GM18907 (cell line): Measurements from ENCODE around the gene AKAP11.
"Not testable (repeated sequence)": the region's sequence is repeated elsewhere in the genome, so short reads cannot be mapped to it uniquely, and the experiment has no call there.

Source experiments
- ATAC-seq: cut with Tn5 transposase; IDR thresholded peaks from one replicate; pipeline ENCODE4 v1.9.1; 2021; ENCODE audit warnings: mild to moderate bottlenecking, moderate library complexity; ENCODE audit not compliant: unreplicated experiment

AKAP11 gene, protein sequence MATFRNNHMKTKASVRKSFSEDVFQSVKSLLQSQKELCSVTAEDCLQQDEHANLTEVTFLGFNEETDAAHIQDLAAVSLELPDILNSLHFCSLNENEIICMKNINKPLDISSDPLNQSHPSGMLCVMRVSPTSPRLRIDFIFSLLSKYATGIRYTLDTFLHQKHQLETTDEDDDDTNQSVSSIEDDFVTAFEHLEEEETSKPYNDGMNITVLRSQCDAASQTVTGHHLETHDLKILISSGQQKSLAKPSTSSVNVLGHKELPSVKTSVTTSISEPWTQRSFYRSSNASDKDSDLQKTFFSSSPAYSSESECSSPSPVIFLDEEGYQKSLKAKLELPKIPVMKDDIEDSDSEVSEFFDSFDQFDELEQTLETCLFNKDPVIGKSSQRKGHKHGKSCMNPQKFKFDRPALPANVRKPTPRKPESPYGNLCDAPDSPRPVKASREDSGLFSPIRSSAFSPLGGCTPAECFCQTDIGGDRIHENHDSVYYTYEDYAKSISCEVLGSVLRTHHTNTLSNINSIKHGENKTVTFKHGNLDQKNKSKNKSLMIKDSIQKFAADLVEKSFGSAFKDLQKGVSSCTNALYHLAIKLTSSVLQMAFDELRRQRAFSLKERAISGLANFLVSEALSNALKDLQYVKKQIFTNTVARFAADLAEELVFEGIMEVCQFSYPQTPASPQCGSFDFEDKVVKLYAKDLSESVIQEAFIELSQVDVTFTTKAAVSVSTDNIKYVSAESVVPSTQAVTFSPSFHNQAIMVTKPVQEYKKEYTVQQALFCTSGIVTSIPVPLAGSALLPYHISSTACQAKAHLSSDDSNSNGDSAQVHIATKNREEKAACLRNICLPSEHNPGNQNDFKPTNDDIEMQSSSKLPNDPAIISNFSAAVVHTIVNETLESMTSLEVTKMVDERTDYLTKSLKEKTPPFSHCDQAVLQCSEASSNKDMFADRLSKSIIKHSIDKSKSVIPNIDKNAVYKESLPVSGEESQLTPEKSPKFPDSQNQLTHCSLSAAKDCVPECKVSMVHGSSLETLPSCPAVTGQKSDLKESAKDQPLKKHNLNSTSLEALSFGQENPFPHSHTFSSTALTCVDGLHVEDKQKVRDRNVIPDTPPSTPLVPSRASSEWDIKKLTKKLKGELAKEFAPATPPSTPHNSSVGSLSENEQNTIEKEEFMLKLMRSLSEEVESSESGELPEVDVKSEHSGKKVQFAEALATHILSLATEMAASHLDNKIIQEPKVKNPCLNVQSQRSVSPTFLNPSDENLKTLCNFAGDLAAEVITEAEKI (N-terminal part only)

DNA sequence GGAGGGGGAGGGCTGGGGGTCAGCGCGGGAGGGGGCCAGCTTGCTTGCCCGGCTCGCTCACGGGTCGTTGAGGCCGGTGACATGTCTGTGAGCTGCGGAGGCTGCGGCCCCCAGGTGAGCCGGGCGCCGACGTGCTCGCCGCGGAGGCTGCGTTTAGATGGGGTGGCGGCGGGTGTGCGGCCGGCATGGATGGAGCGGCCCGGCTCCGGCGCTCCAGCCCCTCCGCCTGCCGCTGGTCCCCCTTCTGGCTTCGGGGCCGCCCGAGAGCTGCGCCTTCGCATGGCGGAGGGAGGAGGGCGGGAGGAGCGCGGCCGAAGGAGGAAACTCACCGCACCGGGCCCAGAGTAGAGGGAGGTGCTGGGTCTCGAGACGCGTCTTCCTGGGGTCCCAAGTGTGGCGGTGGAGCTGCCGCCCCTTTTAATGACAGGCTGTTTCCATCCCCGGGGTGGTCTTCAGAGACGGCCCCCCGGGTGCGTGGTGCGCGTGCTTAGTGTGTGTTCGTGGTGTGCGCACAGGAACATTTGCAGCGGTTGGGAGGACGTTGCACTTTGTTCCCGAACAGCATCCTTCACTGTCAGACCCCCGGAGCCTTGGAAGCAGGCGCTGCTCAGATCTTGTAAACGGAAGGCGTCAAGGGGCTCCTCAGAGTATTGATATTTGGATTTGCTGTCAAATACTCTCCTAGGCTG lies at the start of gene AKAP11:
Gene AKAP11 (plus strand): TSS at position 38 of the 689 bp plus-strand sequence. CDS start 14,197 bp downstream, outside the sequence.
- ATAC-seq: peak; percentile 36

DNA sequence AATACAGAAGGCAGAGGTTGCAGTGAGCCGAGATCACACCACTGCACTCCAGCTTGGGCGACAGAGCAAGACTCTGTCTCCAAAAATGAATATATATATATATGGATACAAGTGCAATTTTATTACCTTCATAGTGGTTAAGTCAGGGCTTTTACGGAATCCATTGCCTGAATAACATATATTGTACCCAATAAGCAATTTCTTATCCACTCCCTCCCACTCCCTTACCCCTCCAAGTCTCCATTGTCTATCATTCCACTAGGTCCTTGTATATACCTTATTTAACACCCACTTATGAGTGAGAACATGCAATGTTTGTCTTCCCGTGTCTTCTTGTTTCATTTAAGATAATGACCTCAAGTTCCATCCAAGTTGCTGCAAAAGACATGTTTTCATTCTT lies 48.3 kb upstream of the AKAP11 start:
- no peak for ATAC-seq

DNA sequence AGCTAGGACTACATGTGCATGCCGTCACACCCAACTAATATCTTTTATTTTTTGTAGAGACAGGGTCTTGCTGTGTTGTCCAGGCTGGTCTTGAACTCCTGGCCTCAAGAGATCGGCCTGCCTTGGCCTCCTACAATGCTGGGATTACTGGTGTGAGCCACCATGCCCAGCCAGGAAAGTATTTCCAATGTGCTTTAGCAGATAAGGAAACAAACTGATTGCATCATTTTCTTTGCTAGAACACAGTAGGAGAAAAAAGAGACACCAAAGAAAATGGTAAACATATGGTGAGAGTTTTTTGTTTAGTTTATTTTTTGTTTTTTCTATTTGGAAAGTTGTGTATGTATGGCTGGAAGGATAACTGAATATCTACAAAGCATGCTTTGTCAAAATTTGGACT lies 46.9 kb upstream of the AKAP11 start:
- no peak for ATAC-seq

DNA sequence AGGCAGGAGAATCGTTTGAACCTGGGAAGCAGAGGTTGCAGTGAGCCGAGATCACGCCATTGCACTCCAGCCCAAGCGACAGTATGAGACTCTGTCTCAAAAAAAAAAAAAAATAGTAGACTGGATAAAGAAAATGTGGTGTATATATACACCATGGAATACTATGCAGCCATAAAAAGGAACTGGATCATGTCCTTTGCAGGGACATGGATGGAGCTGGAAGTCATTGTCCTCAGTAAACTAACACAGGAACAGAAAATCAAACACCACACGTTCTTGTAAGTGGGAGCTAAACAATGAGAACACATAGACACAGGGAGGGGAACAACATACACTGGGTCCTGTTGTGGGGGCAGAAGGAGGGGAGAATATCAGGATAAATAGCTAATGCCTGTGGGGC lies 45.2 kb upstream of the AKAP11 start:
- not testable (repeated sequence) for ATAC-seq

DNA sequence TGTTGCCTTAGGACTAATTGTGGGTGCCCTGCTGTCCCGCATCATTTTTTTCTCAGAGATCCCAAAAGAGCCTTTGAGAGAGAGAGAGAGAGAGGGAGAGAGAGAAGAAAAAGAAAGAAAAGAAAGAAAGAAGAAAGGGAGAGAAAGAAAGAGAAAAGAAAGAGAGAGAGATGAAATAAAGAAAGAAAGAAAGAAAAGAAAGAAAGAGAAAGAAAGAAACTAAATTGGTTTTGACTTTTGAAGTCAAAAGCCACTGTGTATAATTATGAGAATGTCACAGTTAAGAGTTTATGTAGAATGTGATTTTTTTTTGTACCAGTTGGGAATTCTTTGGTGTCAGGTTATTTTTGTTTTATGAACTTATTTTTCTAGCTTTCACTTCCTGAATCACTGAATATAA lies 43.4 kb upstream of the AKAP11 start:
- ATAC-seq: no peak

DNA sequence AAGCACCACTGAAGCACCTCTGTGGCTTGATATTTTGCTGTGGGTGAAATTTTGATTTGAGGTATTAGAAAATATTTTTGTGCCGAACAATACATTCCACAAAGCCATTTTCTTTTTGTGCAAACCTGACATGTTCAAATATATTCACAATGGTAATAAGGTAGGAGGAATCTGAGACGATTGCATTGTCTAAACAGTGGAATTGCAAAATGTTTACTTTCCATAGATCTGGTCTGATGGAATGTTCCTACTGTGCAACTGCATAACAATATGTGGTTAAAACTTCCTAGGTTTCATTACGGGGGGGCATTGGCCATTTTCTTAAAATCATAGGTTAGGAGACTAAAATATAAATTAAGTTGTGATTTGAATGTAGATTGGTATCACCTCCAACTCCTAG lies 42.7 kb upstream of the AKAP11 start:
- ATAC-seq: no peak

DNA sequence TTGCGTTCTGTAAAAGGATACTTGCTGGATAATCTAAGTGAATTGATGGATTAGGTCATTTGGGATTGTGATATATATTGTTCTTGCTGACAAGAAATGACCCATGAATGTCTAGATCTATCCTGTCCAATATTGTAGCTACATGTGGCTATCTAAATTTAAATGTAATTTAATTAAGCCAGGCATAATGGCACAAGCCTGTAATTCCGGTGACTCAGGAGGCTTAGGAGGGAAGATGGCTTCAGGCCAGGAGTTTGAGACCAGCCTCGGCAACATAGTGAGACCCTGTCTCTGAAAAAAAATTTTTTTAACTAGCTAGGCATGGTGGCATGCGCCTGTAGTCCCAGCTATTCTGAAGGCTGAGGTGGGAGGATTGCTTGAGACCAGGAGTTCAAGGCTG lies 39.3 kb upstream of the AKAP11 start:
- ATAC-seq: no peak

DNA sequence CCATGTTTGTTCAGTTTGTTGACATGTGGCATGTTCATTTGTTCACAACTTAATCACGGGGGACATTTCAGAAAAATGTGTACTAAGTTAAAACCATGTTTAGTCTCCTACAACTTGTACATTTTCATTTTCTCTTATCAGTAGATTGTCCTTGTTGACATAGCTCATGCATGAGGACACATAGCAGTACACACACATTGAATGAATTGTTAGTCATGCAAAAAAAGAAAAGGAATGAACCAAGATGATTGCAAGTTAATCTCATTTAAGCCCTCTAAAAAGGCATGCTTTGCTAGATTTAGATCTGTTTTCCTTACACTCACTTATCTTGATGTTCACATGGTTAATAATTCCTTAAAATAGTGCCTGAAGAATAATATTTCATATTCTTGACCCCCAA lies 38.2 kb upstream of the AKAP11 start:
- ATAC-seq: no peak

DNA sequence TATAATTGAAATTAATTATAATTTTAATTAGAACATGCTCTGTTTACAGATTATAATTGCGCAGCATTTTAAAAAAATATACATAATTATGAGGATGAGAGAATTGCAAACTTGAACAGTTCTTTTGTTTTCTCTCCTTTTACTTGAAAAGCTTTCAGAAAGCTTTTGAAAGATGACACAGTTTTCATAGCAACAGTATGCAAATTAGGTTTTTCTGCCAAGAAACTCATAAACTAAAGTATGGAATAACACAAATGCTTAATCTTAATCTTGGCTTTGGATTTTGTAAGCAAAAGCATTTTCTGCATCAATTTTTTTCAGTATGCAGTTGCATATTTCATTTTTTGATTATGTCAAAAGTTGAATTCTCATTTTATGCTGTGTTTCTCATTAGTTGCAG lies 32.8 kb upstream of the AKAP11 start:
- no peak for ATAC-seq

DNA sequence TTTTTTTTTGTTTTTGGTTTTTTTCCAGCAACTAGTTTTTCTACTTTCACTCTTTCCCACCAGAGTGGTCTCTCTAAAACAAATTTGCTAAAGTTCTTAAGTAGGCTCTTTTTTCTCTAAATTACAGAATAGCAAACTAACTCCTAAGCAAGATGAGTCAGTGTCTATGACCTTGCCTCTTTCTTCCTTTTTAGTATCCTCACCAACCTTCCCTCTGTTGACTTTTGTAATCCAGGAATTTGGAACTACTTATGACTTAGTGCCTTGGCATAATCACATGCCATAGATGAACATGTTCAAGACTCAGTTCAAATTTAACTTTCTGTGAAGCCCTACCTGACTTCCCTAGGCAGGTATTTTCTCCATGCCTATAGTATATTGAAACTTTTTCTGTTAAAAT lies 32.3 kb upstream of the AKAP11 start:
- no peak for ATAC-seq

DNA sequence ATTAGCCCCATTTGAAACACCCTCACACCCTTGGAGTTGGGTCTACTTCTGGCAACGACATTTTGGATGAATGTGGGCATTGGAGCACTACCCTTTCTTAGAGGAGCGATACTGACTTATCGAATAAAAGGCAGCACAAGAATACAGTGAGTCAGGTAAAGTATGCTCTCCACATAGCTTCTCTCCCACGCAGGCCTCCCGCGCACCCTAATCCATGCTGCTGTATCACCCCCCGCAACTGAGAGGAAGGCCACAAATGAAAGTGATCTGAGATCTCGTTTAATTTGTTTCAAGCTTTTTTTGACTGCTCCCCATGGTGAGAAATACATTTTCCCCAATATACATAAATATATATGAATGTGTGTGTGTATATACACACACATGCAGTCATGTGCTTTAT lies 25.4 kb upstream of the AKAP11 start:
- no peak for ATAC-seq

DNA sequence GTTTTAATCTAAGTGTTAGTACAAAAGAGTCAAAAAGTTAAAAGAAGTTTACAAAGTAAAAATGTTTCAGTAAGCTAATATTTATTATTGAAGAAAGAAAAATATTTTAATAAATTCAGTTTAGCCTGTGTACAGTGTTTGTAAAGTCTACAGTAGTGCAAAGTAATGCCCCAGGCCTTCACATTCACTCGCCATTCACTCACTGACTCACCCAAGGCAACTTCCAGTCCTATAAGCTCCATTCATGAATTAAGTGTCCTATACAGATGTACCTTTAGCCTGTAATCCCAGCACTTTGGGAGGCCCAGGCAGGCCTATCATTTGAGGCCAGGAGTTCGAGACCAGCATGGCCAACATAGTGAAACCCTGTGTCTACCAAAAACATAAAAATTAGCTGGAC lies 24.1 kb upstream of the AKAP11 start:
- ATAC-seq: no peak

DNA sequence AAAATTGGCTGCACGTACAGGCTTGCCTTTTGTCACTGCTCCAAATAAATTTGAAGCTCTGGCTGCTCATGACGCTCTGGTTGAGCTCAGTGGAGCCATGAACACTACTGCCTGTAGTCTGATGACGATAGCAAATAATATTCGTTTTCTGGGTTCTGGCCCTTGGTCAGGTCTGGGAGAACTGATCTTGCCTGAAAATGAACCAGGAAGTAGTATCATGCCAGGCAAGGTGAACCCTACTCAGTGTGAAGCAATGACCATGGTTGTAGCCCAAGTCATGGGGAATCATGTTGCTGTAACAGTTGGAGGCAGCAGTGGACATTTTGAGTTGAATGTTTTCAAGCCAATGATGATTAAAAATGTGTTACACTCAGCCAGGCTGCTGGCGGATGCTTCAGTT lies 16.1 kb upstream of the AKAP11 start:
- no peak for ATAC-seq

DNA sequence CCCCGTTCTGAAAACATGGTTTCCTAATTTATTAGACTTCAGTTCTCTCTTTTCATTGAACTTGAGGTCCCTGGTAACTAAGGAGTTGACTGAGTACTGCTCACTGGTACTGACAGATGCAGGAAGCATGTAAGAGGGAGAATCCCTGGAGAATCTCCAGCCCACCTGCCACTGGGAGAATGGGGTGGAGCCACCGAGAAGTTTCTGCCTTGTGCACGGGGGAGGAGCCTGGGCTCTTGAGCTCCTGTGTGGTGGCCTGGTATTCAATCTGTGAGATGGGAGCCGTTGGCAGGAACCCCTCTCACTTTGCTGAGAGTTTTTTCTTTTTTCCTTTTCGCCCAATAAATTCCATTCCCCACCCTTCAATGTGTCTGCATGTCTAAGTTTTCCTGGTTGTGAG lies 13.2 kb upstream of the AKAP11 start:
- ATAC-seq: no peak

DNA sequence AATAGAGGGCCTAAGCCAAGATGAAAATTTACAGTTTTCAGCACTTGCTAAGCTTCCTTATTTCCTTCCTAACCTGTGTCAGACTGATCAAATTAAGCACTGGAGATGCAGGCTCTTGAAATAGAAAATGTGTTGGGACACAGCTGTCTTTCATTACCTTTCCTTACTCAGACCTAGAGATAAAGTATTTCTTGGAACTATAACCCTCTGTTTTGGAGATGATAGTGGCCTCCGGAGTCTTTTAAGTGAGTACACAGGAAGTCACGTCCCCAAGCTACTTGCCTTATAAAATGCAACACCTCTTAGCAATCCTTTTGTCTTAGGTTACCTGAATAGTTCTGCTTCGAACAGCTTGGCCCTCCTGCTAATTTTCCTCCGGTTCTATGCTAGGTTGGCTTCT lies 12.4 kb upstream of the AKAP11 start:
- no peak for ATAC-seq

DNA sequence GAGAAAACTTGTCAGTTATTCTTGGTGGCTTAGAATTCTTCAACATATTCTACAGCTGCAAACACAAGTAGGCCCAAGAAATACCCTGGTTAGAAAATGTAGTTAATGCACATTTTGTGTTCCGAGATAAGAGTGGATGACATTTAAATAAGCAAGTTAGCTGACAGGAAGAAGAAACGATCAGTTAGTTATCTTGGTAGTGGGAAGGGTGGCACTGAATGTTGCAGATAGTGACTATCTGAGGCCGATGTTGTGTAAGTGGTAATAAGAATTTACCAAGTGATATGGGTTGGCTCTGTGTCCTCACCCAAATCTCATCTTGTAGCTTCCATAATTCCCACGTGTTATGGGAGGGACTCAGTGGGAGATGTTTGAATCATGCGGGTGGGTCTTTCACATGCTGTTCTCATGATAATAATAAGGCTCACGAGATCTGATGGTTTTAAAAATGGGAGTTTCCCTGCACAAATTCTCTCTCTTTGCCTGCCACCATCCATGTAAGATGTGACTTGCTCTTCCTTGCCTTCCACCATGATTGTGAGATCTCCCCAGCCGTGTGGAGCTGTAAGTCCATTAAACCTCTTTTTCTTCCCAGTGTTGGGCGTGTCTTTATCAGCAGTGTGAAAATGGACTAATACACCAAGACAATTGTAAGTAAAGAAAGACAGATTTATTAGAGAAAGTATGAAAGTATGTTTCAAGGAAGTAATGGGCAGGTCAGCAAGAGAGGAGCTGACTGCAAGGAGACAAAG lies 10.9 kb upstream of the AKAP11 start:
- ATAC-seq: no peak

DNA sequence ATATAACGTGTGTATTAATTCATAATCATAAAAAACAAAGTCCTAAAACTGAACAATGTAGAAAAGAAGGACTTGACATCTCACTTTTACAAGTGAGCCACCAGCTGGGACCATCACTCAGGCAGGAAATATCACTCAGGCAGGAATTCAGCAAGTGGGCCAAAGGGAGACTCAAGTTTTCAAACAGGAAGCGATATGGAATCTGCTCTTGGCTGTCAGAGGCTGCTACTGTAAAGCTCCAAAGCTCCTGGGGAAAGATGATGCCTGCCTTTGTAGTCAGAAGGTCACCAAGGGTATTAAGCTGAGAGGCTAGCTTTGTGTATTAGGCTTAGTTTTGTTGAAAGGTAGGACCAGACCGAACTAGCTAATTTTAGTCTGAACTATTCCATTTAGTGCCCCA lies 5.5 kb upstream of the AKAP11 start:
- ATAC-seq: no peak

DNA sequence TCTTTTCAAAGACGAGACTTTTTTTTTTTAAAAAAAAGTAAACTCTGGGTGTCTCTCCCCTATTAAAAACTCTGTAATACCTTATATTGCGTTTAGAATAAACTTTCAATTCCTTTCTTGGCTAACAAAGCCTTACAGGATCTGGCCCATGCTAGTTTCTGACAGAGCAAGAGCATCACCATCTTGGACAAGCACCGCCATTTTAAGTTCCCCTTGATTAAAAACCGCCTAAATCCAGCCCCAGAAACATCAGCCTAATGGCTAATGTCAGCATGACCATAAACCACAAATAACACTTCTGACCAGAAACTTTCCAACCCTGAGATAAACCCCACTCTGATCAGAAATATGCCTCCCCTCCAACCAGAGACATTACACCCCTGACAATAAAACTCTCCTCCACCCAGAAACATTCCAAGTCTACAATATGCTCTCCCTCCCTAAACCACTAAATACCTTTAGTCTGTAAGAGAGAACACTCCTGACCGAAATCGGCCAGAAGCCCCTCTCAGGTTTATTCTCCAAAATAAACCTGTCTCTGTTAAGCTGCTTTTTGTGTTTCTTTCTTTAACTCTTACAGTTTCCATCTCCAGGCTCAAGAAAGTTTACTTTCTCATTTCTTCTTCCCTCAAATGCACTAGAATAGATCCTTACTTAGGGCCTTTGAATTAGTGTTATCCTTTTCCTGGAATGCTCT lies 1.6 kb upstream of the AKAP11 start:
- no peak for ATAC-seq

DNA sequence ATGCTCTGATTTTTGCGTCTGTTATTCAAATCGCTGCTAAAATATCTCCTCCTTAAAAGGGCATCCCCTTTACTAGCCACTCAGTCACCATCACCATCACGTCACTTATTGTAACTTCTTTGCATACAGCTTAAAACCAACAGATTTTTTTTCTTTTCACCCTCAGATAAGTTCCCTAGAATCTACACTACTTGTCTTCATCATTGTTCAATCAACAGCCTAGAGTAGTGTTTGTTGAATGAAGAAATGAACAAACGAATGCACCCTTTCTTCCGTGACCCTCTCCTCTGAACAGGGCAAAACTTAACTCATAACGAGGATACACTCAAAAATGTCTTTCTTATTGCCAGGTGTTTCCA lies 1.1 kb upstream of the AKAP11 start:
- ATAC-seq: no peak
